HepG2 (cell line): Measurements from ENCODE around the gene TFF1.

Experiments used
- ETS1 ChIP-seq: sonication (generic); formaldehyde crosslinking; IDR thresholded peaks from 2 replicates; pipeline ENCODE4 v1.4.0; 2020; ENCODE audit warnings: missing genetic modification reagents
- FOXC1 ChIP-seq: sonication (generic); formaldehyde crosslinking; IDR thresholded peaks from 2 replicates; pipeline ENCODE4 v1.8.0; 2022; ENCODE audit warnings: mild to moderate bottlenecking, missing genetic modification reagents, borderline replicate concordance
- MBD4 ChIP-seq: IDR thresholded peaks from 2 replicates; pipeline ENCODE4 v1.6.1; 2012; ENCODE audit warnings: low read length, inconsistent platforms, borderline replicate concordance
- MYC ChIP-seq: sonication (generic); formaldehyde crosslinking; IDR thresholded peaks from 2 replicates; pipeline ENCODE4 v1.9.0; 2021; ENCODE audit warnings: missing genetic modification reagents, borderline replicate concordance
- POLR2A ChIP-seq, 2 experiments: IDR thresholded peaks; 2 replicates each; pipeline ENCODE4 v1.6.1; 2011; ENCODE audit warnings: low read depth in 2 of 2, low read length in 2 of 2, mild to moderate bottlenecking in 1 of 2, moderate library complexity in 1 of 2; ENCODE audit not compliant: insufficient read depth in 1 of 2
- TBP ChIP-seq: sonication (generic); formaldehyde crosslinking; IDR thresholded peaks from 2 replicates; pipeline ENCODE4 v1.5.0; 2020; ENCODE audit warnings: missing genetic modification reagents

DNA sequence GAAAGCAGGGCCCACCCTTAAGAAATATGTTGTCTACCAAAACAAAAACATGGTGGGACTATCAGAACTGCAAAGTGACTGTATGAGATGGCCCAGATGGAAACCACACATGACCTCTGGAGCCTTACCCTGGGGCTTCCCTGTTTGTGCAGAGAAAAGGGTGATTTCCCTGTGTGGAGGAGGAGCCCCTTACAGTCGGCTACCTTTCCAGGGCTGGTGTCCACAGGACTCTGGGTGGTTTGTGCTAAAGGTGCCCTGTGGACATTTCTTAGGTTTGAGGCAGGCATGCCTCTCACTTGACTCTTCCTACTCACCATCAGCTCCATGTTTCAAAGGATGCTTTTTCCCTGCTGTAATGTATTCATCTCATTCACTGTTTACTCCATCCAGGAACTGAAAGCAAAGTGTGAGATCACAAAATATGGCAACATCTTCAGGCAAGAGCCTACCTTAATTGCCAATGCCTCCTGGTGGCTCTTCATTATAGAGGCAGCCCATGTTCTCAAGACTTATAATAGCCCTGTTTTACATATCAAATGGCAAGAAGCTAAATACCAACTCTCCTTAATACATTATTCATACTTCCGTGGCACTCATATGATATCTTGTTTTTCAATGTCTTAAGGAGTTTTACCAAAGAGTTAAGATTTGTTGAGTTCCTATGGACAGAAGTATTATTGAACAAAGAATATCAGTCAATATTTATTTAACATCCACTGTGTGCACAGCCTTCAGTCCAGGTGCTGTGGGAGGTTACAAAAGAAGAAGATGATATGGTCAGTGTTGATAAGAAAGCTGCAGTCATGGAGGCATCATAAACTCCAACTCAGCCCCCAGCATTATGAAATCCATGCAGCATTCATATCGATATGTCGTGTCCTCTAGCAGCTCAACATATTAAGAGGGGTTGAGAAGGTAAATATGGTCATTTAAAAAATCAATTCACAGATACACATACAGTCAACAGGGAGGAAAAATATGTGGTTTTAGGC, 35.7 kb downstream of the TFF1 start:
- TF ChIP-seq TBP (CRISPR knock-in tag) = no peak
- no peak for TF ChIP-seq FOXC1 (CRISPR knock-in tag)
- no peak for TF ChIP-seq ETS1 (CRISPR knock-in tag)
- no peak for TF ChIP-seq MYC
- TF ChIP-seq POLR2A (IDR thresholded peaks at IDR 0.05; ENCODE audit: insufficient read depth in 1 of 2, low read depth in 2 of 2, low read length in 2 of 2) = no peak
- TF ChIP-seq MBD4 = no peak
